HFF-Myc (cell line): ENCODE results near the gene ZXDC.

Experiments used
- DNase-seq: peaks from one replicate; pipeline ENCODE4 v3.0.0-alpha.2; 2011; ENCODE audit warnings: low read depth; ENCODE audit errors: extremely low read depth
- H3K4me3 ChIP-seq: replicated peaks from 2 replicates; pipeline ENCODE4 v1.5.1; 2011; ENCODE audit warnings: low read depth, mild to moderate bottlenecking, control low read depth, low read length
- CTCF ChIP-seq: IDR thresholded peaks from 2 replicates; pipeline ENCODE4 v1.5.1; 2012; ENCODE audit warnings: mild to moderate bottlenecking, low read depth, low read length, control low read depth; ENCODE audit errors: missing control alignments

The ZXDC gene

GRCh38 chr3:126419151-126419703 lies 56.5 kb downstream of the ZXDC start:
- no peak for TF ChIP-seq CTCF
- DNase-seq = no peak

GRCh38 chr3:126418661-126419131 lies 57.0 kb downstream of the ZXDC start:
- TF ChIP-seq CTCF = no peak
- DNase-seq = no peak
- H3K4me3 ChIP-seq = no peak overlapping the region

More at GRCh38 chr3:126419151-126419703, 56.5 kb downstream of the ZXDC start:
- no peak overlapping the region for H3K4me3 ChIP-seq

GRCh38 chr3:126417981-126418530 lies 57.6 kb downstream of the ZXDC start:
- no peak for DNase-seq
- TF ChIP-seq CTCF = no peak
- H3K4me3 ChIP-seq = no peak overlapping the region

GRCh38 chr3:126417515-126417914 lies 58.2 kb downstream of the ZXDC start:
- DNase-seq = no peak
- no peak for TF ChIP-seq CTCF

GRCh38 chr3:126416943-126417342 lies 58.7 kb downstream of the ZXDC start:
- TF ChIP-seq CTCF = no peak
- H3K4me3 ChIP-seq = no peak overlapping the region
- no peak for DNase-seq

More at GRCh38 chr3:126417515-126417914, 58.2 kb downstream of the ZXDC start:
- H3K4me3 ChIP-seq = no peak overlapping the region

GRCh38 chr3:126415661-126416591 lies 59.8 kb downstream of the ZXDC start:
- no peak overlapping the region for H3K4me3 ChIP-seq
- TF ChIP-seq CTCF = no peak
- DNase-seq = no peak
